ENCODE results near the gene CLPSL2.

GRCh38 chr6:35751594-35751993 lies 24.8 kb upstream of the CLPSL2 start:
- no peak for TF ChIP-seq TCF7 (CRISPR knock-in tag; IDR thresholded peaks at IDR 0.05; ENCODE audit: low read depth)
- TF ChIP-seq CBFB (CRISPR knock-in tag; IDR thresholded peaks at IDR 0.05; ENCODE audit: low read depth), result no peak
- TF ChIP-seq USF1 (CRISPR knock-in tag; IDR thresholded peaks at IDR 0.05), result no peak
- TF ChIP-seq, protein P1, sequence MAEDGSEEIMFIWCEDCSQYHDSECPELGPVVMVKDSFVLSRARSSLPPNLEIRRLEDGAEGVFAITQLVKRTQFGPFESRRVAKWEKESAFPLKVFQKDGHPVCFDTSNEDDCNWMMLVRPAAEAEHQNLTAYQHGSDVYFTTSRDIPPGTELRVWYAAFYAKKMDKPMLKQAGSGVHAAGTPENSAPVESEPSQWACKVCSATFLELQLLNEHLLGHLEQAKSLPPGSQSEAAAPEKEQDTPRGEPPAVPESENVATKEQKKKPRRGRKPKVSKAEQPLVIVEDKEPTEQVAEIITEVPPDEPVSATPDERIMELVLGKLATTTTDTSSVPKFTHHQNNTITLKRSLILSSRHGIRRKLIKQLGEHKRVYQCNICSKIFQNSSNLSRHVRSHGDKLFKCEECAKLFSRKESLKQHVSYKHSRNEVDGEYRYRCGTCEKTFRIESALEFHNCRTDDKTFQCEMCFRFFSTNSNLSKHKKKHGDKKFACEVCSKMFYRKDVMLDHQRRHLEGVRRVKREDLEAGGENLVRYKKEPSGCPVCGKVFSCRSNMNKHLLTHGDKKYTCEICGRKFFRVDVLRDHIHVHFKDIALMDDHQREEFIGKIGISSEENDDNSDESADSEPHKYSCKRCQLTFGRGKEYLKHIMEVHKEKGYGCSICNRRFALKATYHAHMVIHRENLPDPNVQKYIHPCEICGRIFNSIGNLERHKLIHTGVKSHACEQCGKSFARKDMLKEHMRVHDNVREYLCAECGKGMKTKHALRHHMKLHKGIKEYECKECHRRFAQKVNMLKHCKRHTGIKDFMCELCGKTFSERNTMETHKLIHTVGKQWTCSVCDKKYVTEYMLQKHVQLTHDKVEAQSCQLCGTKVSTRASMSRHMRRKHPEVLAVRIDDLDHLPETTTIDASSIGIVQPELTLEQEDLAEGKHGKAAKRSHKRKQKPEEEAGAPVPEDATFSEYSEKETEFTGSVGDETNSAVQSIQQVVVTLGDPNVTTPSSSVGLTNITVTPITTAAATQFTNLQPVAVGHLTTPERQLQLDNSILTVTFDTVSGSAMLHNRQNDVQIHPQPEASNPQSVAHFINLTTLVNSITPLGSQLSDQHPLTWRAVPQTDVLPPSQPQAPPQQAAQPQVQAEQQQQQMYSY (CRISPR knock-in tag; IDR thresholded peaks at IDR 0.05), result no peak
- no peak for TF ChIP-seq CREB1 (CRISPR knock-in tag; IDR thresholded peaks at IDR 0.05)
- TF ChIP-seq CTCF (IDR thresholded peaks at IDR 0.05), result no peak
- no peak for TF ChIP-seq SP1 (CRISPR knock-in tag; conservative IDR thresholded peaks at IDR 0.05)
